ENCODE data around the gene CREBZF.

DNA sequence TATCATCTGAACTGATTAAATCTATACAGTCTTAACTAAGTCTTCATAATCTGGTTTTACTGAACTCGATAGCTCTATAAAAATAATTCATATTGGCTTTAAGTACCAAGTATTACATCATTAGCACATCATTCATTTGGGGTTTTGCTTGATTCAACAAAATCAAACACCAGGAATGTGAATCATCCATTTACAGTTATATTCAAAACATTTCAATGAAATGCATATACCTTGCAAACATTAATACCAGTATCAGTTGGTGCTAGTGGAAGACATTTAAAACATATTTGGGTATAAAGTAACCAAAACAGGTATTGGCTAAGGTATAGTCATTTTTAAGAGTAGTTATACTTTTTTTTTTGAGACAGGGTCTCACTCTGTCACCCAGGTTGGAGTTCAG lies 33.3 kb upstream of the CREBZF start:
- TF ChIP-seq EZH2 (IDR thresholded peaks at IDR 0.05; ENCODE audit: insufficient read depth, poor library complexity, severe bottlenecking) (no peak), EZH2phosphoT487 (IDR thresholded peaks at IDR 0.05; ENCODE audit: insufficient read depth, low read depth) (no peak)

Measured in GM23248 (cell line).